NCI-H526 treated with DMSO at 0.1 percent for 48 hours (cell line): ENCODE results near the gene NELL1.

Experiments used
- DNase-seq: peaks from one replicate; lab custom pipeline; 2025; lab: John Stamatoyannopoulos, UW

The NELL1 gene

GRCh38 chr11:20668844-20669819, at the start of gene NELL1:
TSS of gene NELL1 (plus strand) at chr11:20669586.
- DNase-seq: peak; percentile 7

- no peak for DNase-seq
Measured at GRCh38 chr11:20620988-20621387, 48.4 kb upstream of the NELL1 start.

- no peak for DNase-seq
Measured at GRCh38 chr11:20621679-20622078, 47.7 kb upstream of the NELL1 start.

GRCh38 chr11:20623252-20623651, 46.1 kb upstream of the NELL1 start:
- DNase-seq: no peak

- no peak for DNase-seq
Measured at GRCh38 chr11:20626279-20626678, 43.1 kb upstream of the NELL1 start.

GRCh38 chr11:20627026-20627425, 42.4 kb upstream of the NELL1 start:
- no peak for DNase-seq

GRCh38 chr11:20627701-20628100, 41.7 kb upstream of the NELL1 start:
- DNase-seq: no peak

GRCh38 chr11:20631519-20632168, 37.7 kb upstream of the NELL1 start:
- DNase-seq: no peak

- no peak for DNase-seq
Measured at GRCh38 chr11:20632169-20632532, 37.2 kb upstream of the NELL1 start.

GRCh38 chr11:20634044-20634443, 35.3 kb upstream of the NELL1 start:
- DNase-seq: no peak

GRCh38 chr11:20634781-20635180, 34.6 kb upstream of the NELL1 start:
- no peak for DNase-seq

- no peak for DNase-seq
Measured at GRCh38 chr11:20638074-20638473, 31.3 kb upstream of the NELL1 start.

- DNase-seq: no peak
Measured at GRCh38 chr11:20639688-20640087, 29.7 kb upstream of the NELL1 start.

GRCh38 chr11:20640401-20640800, 29.0 kb upstream of the NELL1 start:
- no peak for DNase-seq

- no peak for DNase-seq
Measured at GRCh38 chr11:20644360-20644759, 25.0 kb upstream of the NELL1 start.

- DNase-seq: peak; percentile 65
Measured at GRCh38 chr11:20647976-20648565, 21.3 kb upstream of the NELL1 start.

- DNase-seq: no peak
Measured at GRCh38 chr11:20652150-20652806, 17.1 kb upstream of the NELL1 start.

GRCh38 chr11:20654038-20654437, 15.3 kb upstream of the NELL1 start:
- no peak for DNase-seq

GRCh38 chr11:20656901-20657300, 12.5 kb upstream of the NELL1 start:
- DNase-seq: no peak

- DNase-seq: no peak
Measured at GRCh38 chr11:20658135-20658534, 11.3 kb upstream of the NELL1 start.

- DNase-seq: no peak
Measured at GRCh38 chr11:20661445-20661844, 7.9 kb upstream of the NELL1 start.

- peak; percentile 31 for DNase-seq
Measured at GRCh38 chr11:20661850-20662249, 7.5 kb upstream of the NELL1 start.
